ENCODE results near the gene PLIN5.
"Not testable (repeated sequence)": the region's sequence is repeated elsewhere in the genome, so short reads cannot be mapped to it uniquely, and the experiment has no call there.

Gene PLIN5

GRCh38 chr19:4542896-4543841, 8.1 kb upstream of the PLIN5 start:
- no peak for DNase-seq (ENCODE audit: low read depth)

- not testable (repeated sequence) for DNase-seq (ENCODE audit: low read depth)
These were observed 6.8 kb upstream of the PLIN5 start for GRCh38 chr19:4541806-4542145.

- no peak for DNase-seq (ENCODE audit: low read depth)
These were observed 6.2 kb upstream of the PLIN5 start for GRCh38 chr19:4541114-4541805.

DNA sequence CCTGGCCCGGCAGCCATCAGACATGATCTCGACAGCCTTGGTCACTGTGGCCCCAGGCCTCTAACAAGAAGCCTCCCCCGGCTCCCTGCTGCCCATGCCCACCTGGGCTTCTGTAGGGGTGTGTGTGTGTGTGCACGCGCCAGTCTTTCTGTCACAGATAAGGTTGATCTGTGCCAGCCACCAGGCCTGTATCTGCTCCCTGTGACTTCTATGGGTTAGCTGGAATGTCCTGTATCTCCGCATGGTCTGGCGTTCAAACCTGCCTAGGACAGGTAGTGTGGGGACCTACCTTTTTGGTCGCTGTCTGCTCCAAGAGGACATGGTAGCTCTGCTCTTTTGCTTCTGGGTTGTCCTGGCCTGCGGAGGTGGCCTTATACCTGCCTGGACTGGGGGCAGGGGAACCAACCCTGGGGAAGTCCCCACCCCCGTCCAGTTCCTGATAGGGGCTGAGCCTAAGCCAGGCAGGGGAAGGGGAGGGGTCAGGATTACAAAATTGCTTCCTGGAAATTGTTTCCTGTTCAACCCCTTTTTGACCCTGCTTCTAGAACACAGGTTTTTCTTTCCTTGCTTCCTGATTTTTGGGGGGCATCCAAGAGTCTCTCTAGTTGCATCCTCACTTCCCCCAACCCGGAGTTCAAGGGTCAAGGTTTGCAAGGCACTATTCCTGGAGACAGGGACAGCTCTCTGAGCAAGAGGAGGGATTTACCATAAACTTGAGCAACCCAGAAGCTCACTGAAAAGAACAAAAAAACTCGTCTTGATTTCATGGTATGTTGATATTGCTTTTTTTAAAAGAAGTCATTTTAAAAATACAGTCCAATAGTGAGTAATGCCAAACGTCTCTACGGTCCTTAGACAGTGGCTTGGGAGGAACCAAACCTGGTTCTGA, 4.9 kb upstream of the PLIN5 start, which contains the start of gene LRG1:
Gene LRG1, minus strand, starts transcription at position 344 of the 889 bp plus-strand sequence. Its CDS starts 23 bp downstream, at position 321.
- DNase-seq (ENCODE audit: low read depth): no peak

- no peak for DNase-seq (ENCODE audit: low read depth)
These were observed 4.2 kb upstream of the PLIN5 start for GRCh38 chr19:4539169-4539692.

GRCh38 chr19:4538601-4538954, 3.6 kb upstream of the PLIN5 start:
- DNase-seq (ENCODE audit: low read depth): no peak

GRCh38 chr19:4537953-4538600, 3.1 kb upstream of the PLIN5 start:
- DNase-seq (ENCODE audit: low read depth): no peak

GRCh38 chr19:4536798-4537197, 1.8 kb upstream of the PLIN5 start:
- no peak for DNase-seq (ENCODE audit: low read depth)

DNA sequence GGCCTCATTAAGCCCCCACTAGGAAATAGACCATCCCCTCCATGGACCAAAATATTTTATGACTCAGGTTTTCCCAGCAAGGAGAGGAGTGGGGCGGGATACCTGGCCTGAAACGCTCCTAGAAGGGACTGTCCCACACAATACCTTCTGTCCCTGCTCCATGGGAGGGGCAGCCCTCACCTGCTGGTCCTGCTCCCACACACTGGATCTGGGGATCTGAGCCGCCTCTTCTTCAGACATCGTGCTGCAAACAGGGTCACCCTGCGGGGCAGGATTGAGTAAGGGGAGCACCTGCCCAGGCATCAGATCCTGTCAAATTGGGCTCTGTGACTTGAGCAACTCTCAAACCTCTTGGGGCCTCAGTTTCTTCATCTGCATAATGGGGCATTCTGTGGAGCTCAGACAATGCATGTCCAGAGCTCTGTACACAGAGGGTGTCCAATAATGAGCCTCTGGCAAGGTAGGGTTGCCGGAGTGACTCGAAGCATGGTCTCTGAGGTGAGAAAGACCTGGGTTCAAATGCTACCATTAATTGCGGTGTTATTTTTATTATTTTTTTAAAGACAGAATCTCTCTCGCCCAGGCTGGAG, 1.1 kb downstream of the PLIN5 start:
- DNase-seq (ENCODE audit: low read depth): no peak

- DNase-seq (ENCODE audit: low read depth): no peak
These were observed 1.7 kb downstream of the PLIN5 start for GRCh38 chr19:4533334-4533733.

DNA sequence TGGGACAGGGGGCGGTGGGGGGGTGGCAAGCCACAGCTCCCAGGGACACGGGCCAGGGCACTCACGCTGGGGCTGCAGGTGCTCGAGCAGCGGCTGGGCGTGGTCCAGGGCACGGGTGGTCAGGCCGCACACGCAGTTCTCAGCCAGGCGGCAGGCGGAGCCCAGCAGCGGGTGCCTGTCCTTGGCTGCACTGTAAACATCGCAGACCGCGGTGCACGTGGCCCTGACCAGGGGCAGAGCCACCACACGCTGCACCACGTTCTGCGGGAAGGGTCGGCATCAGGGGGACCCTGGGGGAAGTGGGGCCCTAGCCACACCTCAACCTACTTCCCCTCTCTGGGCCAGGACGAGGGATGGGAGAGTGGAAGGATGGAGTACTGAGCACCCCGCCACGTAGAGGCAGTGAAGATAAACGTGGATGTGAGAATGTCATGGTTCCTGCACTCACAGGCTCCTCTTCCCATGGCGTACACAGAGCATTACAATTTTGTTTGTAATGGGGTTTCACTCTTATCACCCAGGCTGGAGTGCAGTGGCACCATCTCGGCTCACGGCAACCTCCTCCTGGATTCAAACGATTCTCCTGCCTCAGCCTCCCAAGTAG, 3.4 kb downstream of the PLIN5 start:
- DNase-seq (ENCODE audit: low read depth): no peak

DNA sequence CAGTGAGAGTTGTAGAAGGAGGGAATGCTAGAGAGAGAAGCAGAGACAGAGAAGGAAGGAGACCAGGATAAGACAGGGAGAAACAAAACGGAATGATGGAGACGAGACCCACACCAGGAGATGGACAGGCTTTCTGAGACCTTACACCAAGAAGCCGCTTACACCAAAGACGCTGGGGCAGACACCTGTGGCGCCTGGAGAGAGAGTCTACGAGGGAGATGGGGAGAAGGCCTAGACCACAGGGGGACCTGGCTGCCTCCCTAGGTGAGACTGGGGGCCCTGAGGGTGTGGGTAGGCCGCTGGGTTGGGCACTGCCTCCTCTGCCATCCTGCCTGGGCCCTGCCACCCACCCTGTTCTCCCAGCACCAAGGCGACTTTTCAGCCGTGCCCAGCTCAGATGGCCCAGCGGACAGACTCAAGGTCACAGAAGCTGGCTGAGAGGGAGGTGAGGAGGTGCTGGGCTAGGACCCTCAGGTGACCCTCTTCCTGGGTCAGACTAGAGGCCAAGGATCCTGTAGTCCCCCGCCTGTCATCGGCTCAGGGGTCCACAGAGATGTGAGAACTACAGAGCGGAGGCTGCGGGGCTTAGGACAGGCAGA, 5.0 kb downstream of the PLIN5 start:
- no peak for DNase-seq (ENCODE audit: low read depth)

- no peak for DNase-seq (ENCODE audit: low read depth)
These were observed 6.2 kb downstream of the PLIN5 start for GRCh38 chr19:4528843-4529242.

DNA sequence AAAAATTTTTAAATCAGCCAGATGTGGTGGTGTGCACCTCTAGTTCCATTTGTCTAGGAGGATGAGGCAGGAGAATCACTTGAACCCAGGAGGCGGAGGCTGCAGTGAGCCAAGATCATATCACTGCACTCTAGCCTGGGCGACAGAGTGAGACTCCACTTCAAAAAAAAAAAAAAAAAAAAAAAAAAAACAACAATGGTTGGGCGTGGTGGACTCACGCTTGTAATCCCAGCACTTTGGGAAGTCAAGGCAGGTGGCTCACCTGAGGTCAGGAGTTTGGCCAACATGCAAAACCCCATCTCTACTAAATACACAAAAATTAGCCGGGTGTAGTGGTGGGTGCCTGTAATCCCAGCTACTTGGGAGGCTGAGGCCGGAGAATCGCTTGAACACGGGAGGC, 7.6 kb downstream of the PLIN5 start:
- not testable (repeated sequence) for DNase-seq (ENCODE audit: low read depth)

DNA sequence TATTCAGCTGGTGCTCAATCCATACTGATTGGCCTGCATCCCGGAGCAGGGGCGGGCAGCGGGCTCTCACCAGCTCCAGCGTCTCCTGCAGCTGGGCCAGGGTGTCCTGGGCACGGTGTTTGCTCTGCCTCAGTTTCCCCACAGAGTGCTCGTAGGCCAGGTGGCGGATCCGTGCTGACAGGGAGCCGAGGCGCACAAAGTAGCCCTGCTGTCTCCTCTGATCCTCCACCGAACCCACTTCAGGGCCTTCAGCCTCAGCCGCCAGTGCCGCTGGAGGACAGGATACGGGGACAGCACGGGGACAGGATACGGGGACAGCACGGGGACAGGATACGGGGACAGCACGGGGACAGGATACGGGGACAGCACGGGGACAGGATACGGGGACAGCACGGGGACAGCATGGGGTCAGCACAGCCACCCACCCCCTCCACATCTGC, 9.4 kb downstream of the PLIN5 start:
- no peak for DNase-seq (ENCODE audit: low read depth)

DNA sequence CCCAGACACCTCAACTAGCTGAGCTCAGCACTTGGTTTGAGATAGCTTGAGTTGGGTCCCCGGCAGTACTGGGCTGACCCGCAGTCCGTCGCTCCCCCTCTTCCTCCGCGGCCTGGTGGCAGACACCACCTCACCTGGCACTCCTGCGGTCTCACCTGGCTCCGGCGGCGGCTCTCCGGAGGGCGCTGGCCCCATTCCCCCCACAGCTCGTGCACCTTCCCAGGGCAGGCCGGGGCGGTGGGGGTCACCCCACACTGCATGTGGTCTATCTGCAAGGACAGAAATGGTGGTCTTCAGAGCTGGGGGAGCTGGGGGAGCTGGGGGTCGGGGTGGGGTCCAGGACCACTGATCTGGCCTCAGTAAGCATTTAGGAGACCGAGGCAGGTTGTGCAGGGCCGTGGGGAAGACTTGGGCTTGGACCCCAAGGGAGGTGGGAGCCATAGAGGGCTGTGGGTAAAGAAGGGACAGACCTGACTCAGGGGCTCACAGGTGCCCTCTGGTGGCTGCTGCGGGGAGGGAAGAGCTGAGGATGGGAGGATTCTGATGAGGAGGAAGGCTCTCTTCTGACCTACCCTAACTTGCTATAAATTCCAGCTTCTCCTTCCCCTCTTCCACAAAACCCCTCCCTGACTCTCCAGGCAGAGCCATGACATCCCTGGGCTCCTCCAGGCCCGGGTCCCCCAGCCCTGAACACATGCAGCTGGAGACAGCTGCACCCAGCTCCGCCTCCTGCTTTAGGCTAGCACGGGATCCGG, 10.0 kb downstream of the PLIN5 start:
- peak; percentile 69 for DNase-seq (ENCODE audit: low read depth)

- peak; percentile 67 for DNase-seq (ENCODE audit: low read depth)
These were observed 11.5 kb downstream of the PLIN5 start for GRCh38 chr19:4523306-4524110.

DNA sequence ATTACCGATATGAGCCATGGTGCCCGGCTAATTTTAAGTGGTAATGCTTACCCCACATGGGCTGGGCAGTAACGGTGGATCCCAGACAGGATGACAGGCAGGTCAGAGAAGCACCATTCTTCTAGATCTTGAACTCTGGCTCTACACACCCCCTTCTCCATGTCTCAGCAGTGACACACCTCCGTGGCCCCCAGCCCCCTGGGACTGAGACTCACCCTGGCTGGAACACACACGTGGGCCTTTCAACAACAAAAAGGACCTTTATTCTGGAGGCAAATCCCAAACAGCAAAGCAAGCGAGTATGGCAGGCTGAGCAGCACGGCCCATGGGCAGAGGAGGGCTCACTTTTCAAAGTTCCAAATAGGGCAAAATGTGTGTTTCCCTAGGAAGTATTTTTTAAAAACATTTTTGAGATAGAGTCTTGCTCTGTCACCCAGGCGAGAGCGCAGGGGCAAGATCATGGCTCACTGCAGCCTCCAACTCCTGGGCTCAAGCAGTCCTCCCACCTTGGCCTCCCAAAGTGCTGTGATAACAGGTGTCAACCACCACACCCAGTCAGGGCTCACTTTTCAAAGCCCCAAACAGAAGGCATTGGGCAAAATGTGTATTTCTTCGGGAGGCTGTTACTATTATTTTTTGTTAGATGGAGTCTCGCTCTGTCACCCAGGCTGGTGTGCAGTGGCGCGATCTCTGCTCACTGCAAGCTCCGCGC, 12.6 kb downstream of the PLIN5 start:
- no peak for DNase-seq (ENCODE audit: low read depth)
